GM20000 (cell line): Measurements from ENCODE around the gene TEX101.

Source experiments
- DNase-seq: peaks from one replicate; pipeline ENCODE4 v3.0.0; 2012; ENCODE audit warnings: low spot score
- CTCF ChIP-seq: IDR thresholded peaks from 2 replicates; pipeline ENCODE4 v1.5.1; 2012; ENCODE audit warnings: mild to moderate bottlenecking, control low read depth; ENCODE audit errors: extremely low read depth, missing control alignments

Gene TEX101

GRCh38 chr19:43467276-43467675 is 52.6 kb downstream of the TEX101 start:
- TF ChIP-seq CTCF: no peak
- DNase-seq: no peak

GRCh38 chr19:43467730-43468129 is 53.0 kb downstream of the TEX101 start:
- TF ChIP-seq CTCF: no peak
- no peak for DNase-seq
